ENCODE measurements around the gene KAZN.

DNA sequence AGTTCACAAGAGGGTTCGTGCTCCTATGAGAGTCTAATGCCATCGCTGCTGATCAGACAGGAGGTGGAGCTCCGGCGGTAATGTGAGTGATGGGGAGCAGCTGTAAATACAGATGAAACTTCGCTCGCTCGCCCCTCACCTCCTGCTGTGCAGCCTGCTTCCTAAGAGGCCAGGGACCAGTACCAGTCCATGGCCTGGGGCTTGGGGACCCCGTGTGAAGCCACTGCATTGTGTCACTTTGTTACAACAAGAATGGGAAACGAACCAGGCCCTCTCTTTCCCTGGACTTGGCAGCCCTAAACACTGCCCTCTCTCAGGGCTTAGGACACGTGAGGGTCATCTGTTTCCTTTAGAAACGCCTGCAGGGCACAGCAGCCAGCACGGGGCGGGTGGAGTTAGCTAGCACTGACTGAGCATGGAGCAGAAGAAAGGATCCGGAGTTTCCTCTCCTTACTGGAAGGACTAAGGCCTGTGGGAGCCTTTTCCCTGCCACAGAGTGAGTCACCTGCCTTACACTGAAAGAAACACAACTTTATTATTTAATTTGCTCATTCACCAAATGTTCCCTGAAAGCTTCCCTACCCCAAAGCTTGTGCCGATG, 369.9 kb downstream of the KAZN start:
- TF ChIP-seq CTCF (conservative IDR thresholded peaks at IDR 0.05 in 1 of 2, IDR thresholded peaks at IDR 0.05 in 1 of 2; ENCODE audit: low read depth in 1 of 2, low read length in 2 of 2) (no peak), EZH2 (IDR thresholded peaks at IDR 0.05; ENCODE audit: low read length, missing control alignments) (no peak)

Measured in fibroblast of lung (primary cell).